B cell (primary cell): ENCODE measurements around the gene PYROXD2. TPM values are rescaled to one million over a fixed set of nuclear protein-coding genes. Genes with fewer than 3 reads are reported as not detected.

Source experiments
- ATAC-seq: fragments of 200-7000 bp; cut with Tn5 transposase; one replicate; pipeline ENCODE4 v1.10.0; 2021; ENCODE audit warnings: low read depth, mild to moderate bottlenecking, moderate number of reproducible peaks, moderate library complexity
- CTCF ChIA-PET: fragments of 350-600 bp; sonication (Branson Sonifier 250); formaldehyde crosslinking; loops from one replicate; lab custom pipeline; 2021; ENCODE audit warnings: antibody characterized with exemption, inconsistent platforms; lab: Charles Lee
- POLR2A ChIA-PET: fragments of 350-600 bp; sonication (Branson Sonifier 250); formaldehyde crosslinking; loops from one replicate; lab custom pipeline; 2021; ENCODE audit warnings: antibody characterized with exemption; lab: Charles Lee
- DNase-seq: peaks from one replicate; pipeline ENCODE4 v3.0.0; 2013
- H2AFZ ChIP-seq: 2 replicates; pipeline ENCODE4 v1.6.1; 2012; ENCODE audit warnings: mild to moderate bottlenecking, low read depth, low read length; ENCODE audit not compliant: insufficient read depth, poor library complexity, severe bottlenecking
- H3K27ac ChIP-seq, 2 donors: 1 replicate in 1 of 2; 2 replicates in 1 of 2; pipeline ENCODE4 v1.5.1; 2012 to 2013; ENCODE audit warnings: low read length in 2 of 2, mild to moderate bottlenecking in 2 of 2, moderate library complexity in 1 of 2
- H3K27me3 ChIP-seq, 4 experiments: fragments of 200-600 bp in 1 of 4; sonication (generic) in 1 of 4; replicated peaks in 1 of 4; 1 replicate in 2 of 4; 2 replicates in 2 of 4; pipeline versions ENCODE4 v1.6.1 to v1.7.0; 2013 to 2016; ENCODE audit warnings: low read length in 3 of 4, mild to moderate bottlenecking in 2 of 4, mixed read lengths in 1 of 4, moderate library complexity in 1 of 4; ENCODE audit not compliant: insufficient read depth in 4 of 4, control insufficient read depth in 3 of 4; ENCODE audit errors: control extremely low read depth in 1 of 4
- H3K36me3 ChIP-seq, 2 experiments: replicated peaks in 1 of 2; 1 replicate in 1 of 2; 2 replicates in 1 of 2; pipeline versions ENCODE4 v1.6.1 to v1.7.1; 2013; ENCODE audit warnings: low read length in 1 of 2; ENCODE audit not compliant: insufficient read depth in 2 of 2, control insufficient read depth in 1 of 2; ENCODE audit errors: control extremely low read depth in 1 of 2, extremely low read depth in 1 of 2
- H3K4me1 ChIP-seq, 2 donors: fragments of 200-600 bp in 1 of 2; sonication (generic) in 1 of 2; 1 replicate in 1 of 2; 2 replicates in 1 of 2; pipeline versions ENCODE4 v1.5.1 to v1.6.1; 2013 to 2017; ENCODE audit warnings: low read length in 2 of 2; ENCODE audit not compliant: control insufficient read depth in 2 of 2, insufficient read depth in 2 of 2
- H3K4me2 ChIP-seq: replicated peaks from 2 replicates; pipeline ENCODE3; 2012; ENCODE audit warnings: mild to moderate bottlenecking, low read depth, low read length; ENCODE audit not compliant: poor library complexity, severe bottlenecking
- H3K4me3 ChIP-seq, 5 experiments: fragments of 200-600 bp in 1 of 5; sonication (generic) in 1 of 5; 1 replicate in 3 of 5; 2 replicates in 2 of 5; pipeline versions ENCODE4 v1.5.1 to v1.7.0; 2011 to 2016; ENCODE audit warnings: low read length in 4 of 5, mild to moderate bottlenecking in 4 of 5, low read depth in 2 of 5, control low read depth in 1 of 5, moderate library complexity in 1 of 5; ENCODE audit not compliant: insufficient read depth in 1 of 5; ENCODE audit errors: control extremely low read depth in 1 of 5, extremely low read depth in 1 of 5
- H3K79me2 ChIP-seq: fragments of 200-600 bp; sonication (generic); one replicate; pipeline ENCODE4 v1.6.0; 2016; ENCODE audit warnings: low read length; ENCODE audit not compliant: control insufficient read depth, insufficient read depth
- H3K9ac ChIP-seq: fragments of 200-600 bp; sonication (generic); 2 replicates; pipeline ENCODE4 v1.6.1; 2017; ENCODE audit warnings: mild to moderate bottlenecking, low read length, moderate library complexity
- H3K9me3 ChIP-seq, 3 donors: one replicate each; pipeline versions ENCODE4 v1.6.1 to v1.7.1; 2013; ENCODE audit warnings: low read length in 2 of 3; ENCODE audit not compliant: control insufficient read depth in 2 of 3, insufficient read depth in 1 of 3; ENCODE audit errors: control extremely low read depth in 1 of 3
- H4K20me1 ChIP-seq: 2 replicates; pipeline ENCODE4 v1.6.0; 2012; ENCODE audit warnings: mild to moderate bottlenecking, low read length; ENCODE audit not compliant: insufficient read depth, control insufficient read depth, poor library complexity, severe bottlenecking
- H3K27ac Mint-ChIP-seq: one replicate; pipeline ENCODE4 v1.8.0; 2021; ENCODE audit warnings: mixed read lengths
- H3K27me3 Mint-ChIP-seq: one replicate; pipeline ENCODE4 v1.8.0; 2021; ENCODE audit warnings: mixed read lengths
- H3K4me1 Mint-ChIP-seq: one replicate; pipeline ENCODE4 v1.8.0; 2021; ENCODE audit warnings: mixed read lengths
- H3K4me3 Mint-ChIP-seq: one replicate; pipeline ENCODE4 v1.8.0; 2021; ENCODE audit warnings: mixed read lengths
- H3K9me3 Mint-ChIP-seq: one replicate; pipeline ENCODE4 v1.8.0; 2022; ENCODE audit warnings: mixed read lengths; ENCODE audit not compliant: insufficient read depth
- EZH2 ChIP-seq: IDR thresholded peaks from 2 replicates; pipeline ENCODE4 v1.6.1; 2012; ENCODE audit warnings: borderline replicate concordance, low read depth, mild to moderate bottlenecking, moderate library complexity, low read length; ENCODE audit not compliant: insufficient read depth, poor library complexity, severe bottlenecking
- WGBS: methylation state at CpG from one replicate; pipeline ENCODE4 v1.1.5; 2013; ENCODE audit warnings: missing lambda C conversion rate; ENCODE audit not compliant: insufficient coverage; 5-methylcytosine and 5-hydroxymethylcytosine counted together
- intact Hi-C: fragments of 100-400 bp; cut with micrococcal nuclease; formaldehyde crosslinking; loops from one replicate; pipeline ENCODE4 v1.10.0; 2022
- polyA plus RNA-seq: library from polyadenylated mRNA; depleted of rRNA; stranded (reverse); fragments of >200 nt; gene quantifications from 2 replicates; pipeline ENCODE4 v1.2.3, GENCODE V29; 2012
- total RNA-seq, 2 donors: library from RNA; stranded (reverse); fragments of 120-200 nt in 1 of 2; gene quantifications; 1 replicate in 1 of 2; 2 replicates in 1 of 2; pipeline versions ENCODE4 v1.2.3 to v1.2.4, GENCODE V29; 2013 to 2022
- TF ChIP-seq, protein P1 (sequence below): fragments of 200-600 bp; IDR thresholded peaks from one replicate; pipeline ENCODE4 v1.8.0; 2022; ENCODE audit warnings: antibody characterized with exemption, mild to moderate bottlenecking

The PYROXD2 gene
- total and polyA plus RNA-seq, 2 donors (not counting 1 experiment from before 2014, with no cell fraction given), result 25.1 to 960 TPM

DNA sequence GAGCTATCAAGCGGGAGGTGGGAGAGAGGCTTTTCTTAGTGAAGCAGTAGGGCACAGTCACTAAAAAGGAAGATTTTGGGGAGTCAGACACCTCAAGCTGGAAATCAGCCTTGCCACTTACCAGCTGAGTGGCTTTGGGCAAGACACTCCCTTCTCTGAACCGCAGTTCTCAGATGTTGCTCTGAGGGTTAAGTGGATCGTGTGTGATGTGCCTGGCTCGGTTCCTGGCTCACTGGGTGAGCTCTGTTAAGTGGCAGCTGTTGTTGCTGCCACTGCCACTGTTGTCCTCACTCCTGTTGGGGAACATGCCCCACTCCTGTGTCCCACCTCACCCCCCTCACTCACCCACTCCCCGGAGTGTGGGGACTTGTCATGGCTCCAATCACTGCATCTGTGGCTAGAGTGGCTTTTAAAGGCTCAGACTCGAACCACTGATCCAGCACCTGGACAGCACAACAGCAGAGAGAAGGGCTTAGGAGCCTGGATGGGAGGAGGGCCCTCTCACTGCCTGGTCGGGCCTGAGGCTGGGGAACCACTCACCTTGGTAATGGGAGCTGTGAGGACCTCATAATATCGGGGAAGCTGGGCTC, 20.0 kb downstream of the PYROXD2 start:
- Histone ChIP-seq H3K4me1 (peaks cover 6 to 13% of the 10 kb centered on the region in 2 donors), H3K4me3 (no peak overlapping the region), H3K9me3 (no peaks in the 10 kb centered on the region), H3K36me3 (no peaks in the 10 kb centered on the region), H4K20me1 (no peaks in the 10 kb centered on the region), H3K79me2 (no peaks in the 10 kb centered on the region), H3K4me2 (no peak overlapping the region), H3K9ac (no peak overlapping the region), H3K27ac (no peak overlapping the region), H2AFZ (no peak overlapping the region), H3K27me3 (no peaks in the 10 kb centered on the region)
- DNase-seq (no peak), ATAC-seq (no peak)
- Mint-ChIP-seq H3K9me3 (no peaks in the 10 kb centered on the region), H3K27ac (no peak overlapping the region), H3K27me3 (no peaks in the 10 kb centered on the region), H3K4me1 (peaks cover 15% of the 10 kb centered on the region), H3K4me3 (no peak overlapping the region)
- 91% methylated on average over 6 of the region's 8 CpGs for WGBS
- intact Hi-C loops, result no loop called here
- POLR2A ChIA-PET, result no interaction called here
- no peak for TF ChIP-seq EZH2
- TF ChIP-seq, protein P1, sequence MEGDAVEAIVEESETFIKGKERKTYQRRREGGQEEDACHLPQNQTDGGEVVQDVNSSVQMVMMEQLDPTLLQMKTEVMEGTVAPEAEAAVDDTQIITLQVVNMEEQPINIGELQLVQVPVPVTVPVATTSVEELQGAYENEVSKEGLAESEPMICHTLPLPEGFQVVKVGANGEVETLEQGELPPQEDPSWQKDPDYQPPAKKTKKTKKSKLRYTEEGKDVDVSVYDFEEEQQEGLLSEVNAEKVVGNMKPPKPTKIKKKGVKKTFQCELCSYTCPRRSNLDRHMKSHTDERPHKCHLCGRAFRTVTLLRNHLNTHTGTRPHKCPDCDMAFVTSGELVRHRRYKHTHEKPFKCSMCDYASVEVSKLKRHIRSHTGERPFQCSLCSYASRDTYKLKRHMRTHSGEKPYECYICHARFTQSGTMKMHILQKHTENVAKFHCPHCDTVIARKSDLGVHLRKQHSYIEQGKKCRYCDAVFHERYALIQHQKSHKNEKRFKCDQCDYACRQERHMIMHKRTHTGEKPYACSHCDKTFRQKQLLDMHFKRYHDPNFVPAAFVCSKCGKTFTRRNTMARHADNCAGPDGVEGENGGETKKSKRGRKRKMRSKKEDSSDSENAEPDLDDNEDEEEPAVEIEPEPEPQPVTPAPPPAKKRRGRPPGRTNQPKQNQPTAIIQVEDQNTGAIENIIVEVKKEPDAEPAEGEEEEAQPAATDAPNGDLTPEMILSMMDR, result no peak
- CTCF ChIA-PET, result no interaction called here

GRCh38 chr10:98391578-98391991, 23.4 kb downstream of the PYROXD2 start:
- TF ChIP-seq, protein P1, result no peak
- TF ChIP-seq EZH2, result no peak
- no peak overlapping the region for H3K27ac Mint-ChIP-seq
- Histone ChIP-seq H3K9ac (no peak overlapping the region), H3K79me2 (no peaks in the 10 kb centered on the region), H2AFZ (no peak overlapping the region), H4K20me1 (no peaks in the 10 kb centered on the region), H3K4me3 (no peak overlapping the region), H3K27me3 (no peaks in the 10 kb centered on the region), H3K36me3 (no peaks in the 10 kb centered on the region), H3K4me2 (peak overlapping the region; percentile 41), H3K4me1 (peaks cover 6 to 13% of the 10 kb centered on the region in 2 donors), H3K27ac (no peak overlapping the region), H3K9me3 (no peaks in the 10 kb centered on the region)
- DNase-seq (no peak), ATAC-seq (no peak)
- peaks cover 15% of the 10 kb centered on the region for H3K4me1 Mint-ChIP-seq
- POLR2A ChIA-PET, result no interaction called here
- 85% methylated on average over 7 of the region's 8 CpGs for WGBS
- no peak overlapping the region for H3K4me3 Mint-ChIP-seq
- CTCF ChIA-PET, result no interaction called here
- intact Hi-C loops, result no loop called here
- no peaks in the 10 kb centered on the region for H3K9me3 Mint-ChIP-seq
- H3K27me3 Mint-ChIP-seq, result no peaks in the 10 kb centered on the region
